Astrocyte (in vitro differentiated cells and primary cell): Measurements from ENCODE around the gene PGF. TPM values are rescaled to one million over a fixed set of nuclear protein-coding genes. Genes with fewer than 3 reads are reported as not detected.

Source experiments
- DNase-seq: peaks from one replicate; pipeline ENCODE4 v3.0.0-alpha.2; 2010; ENCODE audit warnings: low read depth
- FAIRE-seq: peaks from 2 replicates; lab custom pipeline; 2011; peaks lifted over from hg19 to GRCh38; lab: Jason Lieb, UNC
- H2AFZ ChIP-seq: 2 replicates; pipeline ENCODE4 v1.6.0; 2012; ENCODE audit warnings: low read depth, low read length, inconsistent platforms
- H3K27ac ChIP-seq: 2 replicates; pipeline ENCODE4 v1.5.1; 2011; ENCODE audit warnings: low read depth, low read length, inconsistent platforms
- H3K27me3 ChIP-seq: 2 replicates; pipeline ENCODE4 v1.6.0; 2011; ENCODE audit warnings: low read length, inconsistent platforms; ENCODE audit not compliant: insufficient read depth
- H3K36me3 ChIP-seq: 2 replicates; pipeline ENCODE4 v1.5.1; 2011; ENCODE audit warnings: low read length, inconsistent platforms; ENCODE audit not compliant: insufficient read depth
- H3K4me1 ChIP-seq: 2 replicates; pipeline ENCODE4 v1.5.1; 2011; ENCODE audit warnings: low read length, inconsistent platforms; ENCODE audit not compliant: insufficient read depth
- H3K4me2 ChIP-seq: 2 replicates; pipeline ENCODE4 v1.6.0; 2012; ENCODE audit warnings: low read length, inconsistent platforms
- H3K4me3 ChIP-seq: 2 replicates; pipeline ENCODE4 v1.5.1; 2011; ENCODE audit warnings: low read depth, mild to moderate bottlenecking, low read length, inconsistent platforms; ENCODE audit not compliant: insufficient read depth
- H3K79me2 ChIP-seq: 2 replicates; pipeline ENCODE4 v1.6.0; 2012; ENCODE audit warnings: mild to moderate bottlenecking, low read length, inconsistent platforms; ENCODE audit not compliant: insufficient read depth
- H3K9ac ChIP-seq: 2 replicates; pipeline ENCODE4 v1.6.0; 2012; ENCODE audit warnings: mild to moderate bottlenecking, low read length, inconsistent platforms
- H3K9me3 ChIP-seq: 2 replicates; pipeline ENCODE4 v1.5.1; 2012; ENCODE audit warnings: low read depth, mild to moderate bottlenecking, low read length, inconsistent platforms; ENCODE audit not compliant: insufficient read depth
- H4K20me1 ChIP-seq: 2 replicates; pipeline ENCODE4 v1.6.0; 2012; ENCODE audit warnings: low read length, inconsistent platforms; ENCODE audit not compliant: insufficient read depth
- H3K27ac Mint-ChIP-seq: one replicate; pipeline ENCODE4 v1.8.0; 2021; ENCODE audit warnings: mild to moderate bottlenecking, mixed read lengths; ENCODE audit not compliant: unreplicated experiment
- H3K27me3 Mint-ChIP-seq: one replicate; pipeline ENCODE4 v1.8.0; 2021; ENCODE audit warnings: low read depth, mixed read lengths; ENCODE audit not compliant: unreplicated experiment
- H3K36me3 Mint-ChIP-seq: one replicate; pipeline ENCODE4 v1.8.0; 2021; ENCODE audit warnings: low read depth, mixed read lengths; ENCODE audit not compliant: unreplicated experiment
- H3K4me1 Mint-ChIP-seq: one replicate; pipeline ENCODE4 v1.8.0; 2021; ENCODE audit warnings: low read depth, mixed read lengths; ENCODE audit not compliant: unreplicated experiment
- H3K4me3 Mint-ChIP-seq: one replicate; pipeline ENCODE4 v1.8.0; 2021; ENCODE audit warnings: mild to moderate bottlenecking, moderate library complexity, mixed read lengths; ENCODE audit not compliant: unreplicated experiment
- H3K9me3 Mint-ChIP-seq: one replicate; pipeline ENCODE4 v1.8.0; 2021; ENCODE audit warnings: mild to moderate bottlenecking, mixed read lengths; ENCODE audit not compliant: unreplicated experiment
- EZH2 ChIP-seq: IDR thresholded peaks from 2 replicates; pipeline ENCODE4 v1.6.1; 2012; ENCODE audit warnings: mild to moderate bottlenecking, low read length, inconsistent platforms; ENCODE audit not compliant: insufficient read depth
- total RNA-seq: library from RNA; stranded (reverse); gene quantifications from 2 replicates; pipeline ENCODE4 v1.2.1, GENCODE V29; 2021
- TF ChIP-seq, protein P1 (sequence below): IDR thresholded peaks from 2 replicates; pipeline ENCODE4 v1.5.1; 2011; ENCODE audit warnings: low read depth, mild to moderate bottlenecking, inconsistent platforms, low read length, moderate library complexity; ENCODE audit not compliant: insufficient read depth

Gene PGF
- total RNA-seq, 1 donor from 2014 or later = 3.5 TPM

DNA sequence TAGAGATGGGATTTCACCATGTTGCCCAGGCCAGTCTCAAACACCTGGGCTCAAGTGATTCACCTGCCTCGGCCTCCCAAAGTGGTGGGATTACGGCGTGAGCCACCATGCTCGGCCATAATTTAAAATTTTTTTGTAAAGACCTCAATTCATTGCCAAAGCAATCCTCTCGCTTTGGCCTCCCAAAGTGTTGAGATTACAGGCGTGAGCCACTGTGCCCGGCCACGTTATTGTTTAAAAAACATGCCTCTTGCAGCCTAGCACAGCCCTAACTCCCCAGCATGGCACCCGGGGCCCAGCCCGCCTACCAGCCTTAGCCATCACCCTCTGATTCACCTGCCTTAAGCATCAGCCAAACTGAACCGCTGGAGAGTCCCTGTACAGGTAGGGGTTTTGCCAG is 19.2 kb downstream of the PGF start:
- FAIRE-seq (no peak), DNase-seq (no peak)
- Histone ChIP-seq H3K4me2 (no peak overlapping the region), H3K4me3 (no peak overlapping the region), H2AFZ (no peak overlapping the region), H3K36me3 (no peaks in the 10 kb centered on the region), H3K79me2 (no peaks in the 10 kb centered on the region), H3K4me1 (peaks cover 15% of the 10 kb centered on the region), H3K9me3 (no peaks in the 10 kb centered on the region), H3K27ac (no peak overlapping the region), H3K9ac (no peak overlapping the region), H3K27me3 (peaks cover 3% of the 10 kb centered on the region), H4K20me1 (no peaks in the 10 kb centered on the region)
- Mint-ChIP-seq H3K27me3 (no peaks in the 10 kb centered on the region), H3K4me1 (peaks cover 14% of the 10 kb centered on the region), H3K4me3 (no peak overlapping the region), H3K27ac (no peak overlapping the region), H3K9me3 (no peaks in the 10 kb centered on the region), H3K36me3 (no peaks in the 10 kb centered on the region)
- no peak for TF ChIP-seq EZH2
- TF ChIP-seq, protein P1, sequence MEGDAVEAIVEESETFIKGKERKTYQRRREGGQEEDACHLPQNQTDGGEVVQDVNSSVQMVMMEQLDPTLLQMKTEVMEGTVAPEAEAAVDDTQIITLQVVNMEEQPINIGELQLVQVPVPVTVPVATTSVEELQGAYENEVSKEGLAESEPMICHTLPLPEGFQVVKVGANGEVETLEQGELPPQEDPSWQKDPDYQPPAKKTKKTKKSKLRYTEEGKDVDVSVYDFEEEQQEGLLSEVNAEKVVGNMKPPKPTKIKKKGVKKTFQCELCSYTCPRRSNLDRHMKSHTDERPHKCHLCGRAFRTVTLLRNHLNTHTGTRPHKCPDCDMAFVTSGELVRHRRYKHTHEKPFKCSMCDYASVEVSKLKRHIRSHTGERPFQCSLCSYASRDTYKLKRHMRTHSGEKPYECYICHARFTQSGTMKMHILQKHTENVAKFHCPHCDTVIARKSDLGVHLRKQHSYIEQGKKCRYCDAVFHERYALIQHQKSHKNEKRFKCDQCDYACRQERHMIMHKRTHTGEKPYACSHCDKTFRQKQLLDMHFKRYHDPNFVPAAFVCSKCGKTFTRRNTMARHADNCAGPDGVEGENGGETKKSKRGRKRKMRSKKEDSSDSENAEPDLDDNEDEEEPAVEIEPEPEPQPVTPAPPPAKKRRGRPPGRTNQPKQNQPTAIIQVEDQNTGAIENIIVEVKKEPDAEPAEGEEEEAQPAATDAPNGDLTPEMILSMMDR = no peak

DNA sequence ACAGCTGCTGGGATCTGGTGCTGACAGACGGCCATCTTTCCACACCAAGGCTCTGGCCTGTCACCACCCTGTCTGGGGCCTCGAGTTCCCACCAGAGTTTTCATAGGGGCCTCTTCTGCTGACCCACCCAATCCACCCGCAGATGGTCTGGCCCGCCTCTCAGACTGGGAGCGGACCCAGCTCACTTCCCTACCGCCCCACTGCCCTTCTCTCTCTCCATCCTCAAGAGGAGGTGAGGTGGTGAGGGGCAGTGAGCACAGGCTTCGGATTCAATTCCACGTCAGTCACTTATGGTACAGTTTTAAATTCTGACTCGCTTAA is 20.1 kb downstream of the PGF start:
- no peak overlapping the region for H3K4me3 Mint-ChIP-seq
- no peak overlapping the region for H3K4me2 ChIP-seq
- no peaks in the 10 kb centered on the region for H3K79me2 ChIP-seq
- peaks cover 13% of the 10 kb centered on the region for H3K4me1 Mint-ChIP-seq
- DNase-seq (no peak), FAIRE-seq (no peak)
- TF ChIP-seq, protein P1 = no peak
- TF ChIP-seq EZH2 = no peak
- no peak overlapping the region for H3K9ac ChIP-seq
- no peaks in the 10 kb centered on the region for H3K27me3 Mint-ChIP-seq
- H4K20me1 ChIP-seq = no peaks in the 10 kb centered on the region
- H3K9me3 Mint-ChIP-seq = no peaks in the 10 kb centered on the region
- H3K27ac Mint-ChIP-seq = no peak overlapping the region
- no peaks in the 10 kb centered on the region for H3K36me3 ChIP-seq
- H3K27me3 ChIP-seq = peaks cover 3% of the 10 kb centered on the region
- no peaks in the 10 kb centered on the region for H3K36me3 Mint-ChIP-seq
- H3K9me3 ChIP-seq = no peaks in the 10 kb centered on the region
- H3K27ac ChIP-seq = no peak overlapping the region
- H3K4me1 ChIP-seq = peaks cover 14% of the 10 kb centered on the region
- H3K4me3 ChIP-seq = no peak overlapping the region
- no peak overlapping the region for H2AFZ ChIP-seq

DNA sequence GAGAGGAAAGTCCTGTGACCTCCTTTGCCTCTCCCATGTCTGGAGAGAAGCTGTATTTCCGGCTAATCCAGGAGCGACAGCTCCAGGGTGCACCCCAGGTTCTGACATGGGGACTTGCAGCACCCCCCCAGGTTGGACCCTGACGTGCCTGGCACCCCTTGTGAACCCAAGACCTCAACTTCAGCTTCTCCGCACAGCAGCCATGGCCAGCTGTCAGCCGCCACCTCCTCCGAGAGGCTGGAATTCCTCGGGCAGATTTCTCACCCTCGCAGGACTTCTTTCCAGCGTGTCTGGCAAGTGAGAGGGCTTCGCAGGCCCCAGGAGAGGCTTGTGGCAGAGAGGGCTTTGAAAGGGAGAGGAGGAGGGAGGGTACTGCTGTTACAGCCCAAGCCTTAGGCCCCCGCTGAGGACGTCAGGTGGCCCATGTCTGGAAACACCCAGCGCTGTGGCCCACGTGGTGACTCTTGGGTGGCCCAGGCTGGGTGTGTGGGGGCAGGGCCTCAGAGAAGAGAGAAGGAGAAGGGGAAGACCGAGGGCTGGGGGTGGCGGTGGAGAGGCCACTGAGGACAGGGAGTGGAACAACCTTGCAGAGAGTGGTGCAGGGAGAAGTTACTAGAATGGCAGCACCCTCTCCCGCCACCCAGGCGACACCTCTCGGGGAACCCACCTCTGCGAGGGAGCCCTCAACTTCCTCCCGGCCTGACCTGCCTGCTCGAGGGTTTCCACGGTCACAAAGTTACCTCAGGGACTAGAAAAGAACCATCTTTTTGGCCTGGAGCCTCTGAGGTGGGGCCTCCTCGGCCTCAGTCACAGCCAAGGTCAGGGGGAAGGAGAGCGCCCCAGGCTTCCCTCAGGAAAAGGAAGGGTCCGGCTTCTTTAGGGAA is 20.7 kb downstream of the PGF start:
- H3K4me1 Mint-ChIP-seq = peaks cover 7% of the 10 kb centered on the region
- FAIRE-seq = no peak
- no peaks in the 10 kb centered on the region for H3K36me3 ChIP-seq
- no peaks in the 10 kb centered on the region for H3K9me3 Mint-ChIP-seq
- H3K27ac ChIP-seq = no peak overlapping the region
- peaks cover 5% of the 10 kb centered on the region for H3K27me3 ChIP-seq
- H4K20me1 ChIP-seq = no peaks in the 10 kb centered on the region
- no peak overlapping the region for H3K9ac ChIP-seq
- no peaks in the 10 kb centered on the region for H3K79me2 ChIP-seq
- no peak overlapping the region for H3K4me3 ChIP-seq
- no peak for DNase-seq
- H3K4me3 Mint-ChIP-seq = no peak overlapping the region
- no peak overlapping the region for H3K27ac Mint-ChIP-seq
- no peak overlapping the region for H2AFZ ChIP-seq
- no peaks in the 10 kb centered on the region for H3K27me3 Mint-ChIP-seq
- no peaks in the 10 kb centered on the region for H3K9me3 ChIP-seq
- TF ChIP-seq EZH2 = no peak
- peaks cover 7% of the 10 kb centered on the region for H3K4me1 ChIP-seq
- no peak overlapping the region for H3K4me2 ChIP-seq
- H3K36me3 Mint-ChIP-seq = no peaks in the 10 kb centered on the region
